DOHH2 (cell line): Measurements from ENCODE around the gene DACT2.

Source experiments
- EZH2phosphoT487 ChIP-seq: fragments of 200-600 bp; sonication (generic); IDR thresholded peaks from 2 replicates; pipeline ENCODE4 v1.6.1; 2017; ENCODE audit warnings: borderline replicate concordance, mild to moderate bottlenecking, antibody characterized with exemption, low read length, moderate library complexity, mixed read lengths
- TF ChIP-seq, protein P1 (sequence below): fragments of 200-600 bp; sonication (generic); IDR thresholded peaks from one replicate; pipeline ENCODE4 v1.5.1; 2014; ENCODE audit warnings: antibody characterized with exemption, mild to moderate bottlenecking, low read depth, low read length; ENCODE audit not compliant: poor library complexity, severe bottlenecking

DNA sequence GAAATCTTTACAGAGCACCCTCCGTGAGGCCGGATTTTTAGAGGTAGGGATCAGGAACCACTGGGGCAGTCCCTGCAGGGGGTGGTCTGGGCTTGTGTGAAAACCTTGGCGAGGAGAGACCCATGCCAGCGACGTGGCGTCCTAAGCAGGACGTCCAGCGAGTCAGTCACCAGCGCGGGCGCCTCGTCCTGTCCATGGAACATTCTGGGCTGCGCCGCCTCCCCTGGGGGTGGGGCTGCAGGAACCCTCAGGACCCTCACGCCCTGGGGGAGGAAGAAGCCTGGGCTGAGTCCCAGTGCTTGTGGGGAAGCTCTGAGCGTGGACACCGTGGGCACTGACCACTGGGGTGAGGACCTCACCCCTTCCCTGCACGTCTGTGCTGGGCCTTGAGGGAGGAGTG is 25.7 kb upstream of the DACT2 start:
- TF ChIP-seq, protein P1, sequence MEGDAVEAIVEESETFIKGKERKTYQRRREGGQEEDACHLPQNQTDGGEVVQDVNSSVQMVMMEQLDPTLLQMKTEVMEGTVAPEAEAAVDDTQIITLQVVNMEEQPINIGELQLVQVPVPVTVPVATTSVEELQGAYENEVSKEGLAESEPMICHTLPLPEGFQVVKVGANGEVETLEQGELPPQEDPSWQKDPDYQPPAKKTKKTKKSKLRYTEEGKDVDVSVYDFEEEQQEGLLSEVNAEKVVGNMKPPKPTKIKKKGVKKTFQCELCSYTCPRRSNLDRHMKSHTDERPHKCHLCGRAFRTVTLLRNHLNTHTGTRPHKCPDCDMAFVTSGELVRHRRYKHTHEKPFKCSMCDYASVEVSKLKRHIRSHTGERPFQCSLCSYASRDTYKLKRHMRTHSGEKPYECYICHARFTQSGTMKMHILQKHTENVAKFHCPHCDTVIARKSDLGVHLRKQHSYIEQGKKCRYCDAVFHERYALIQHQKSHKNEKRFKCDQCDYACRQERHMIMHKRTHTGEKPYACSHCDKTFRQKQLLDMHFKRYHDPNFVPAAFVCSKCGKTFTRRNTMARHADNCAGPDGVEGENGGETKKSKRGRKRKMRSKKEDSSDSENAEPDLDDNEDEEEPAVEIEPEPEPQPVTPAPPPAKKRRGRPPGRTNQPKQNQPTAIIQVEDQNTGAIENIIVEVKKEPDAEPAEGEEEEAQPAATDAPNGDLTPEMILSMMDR: no peak
- TF ChIP-seq EZH2phosphoT487: no peak
